ENCODE data around the gene FLYWCH1. TPM values are rescaled to one million over a fixed set of nuclear protein-coding genes. Genes with fewer than 3 reads are reported as not detected.

Gene FLYWCH1
- total and polyA plus RNA-seq, 2 of the 8 experiments (the other 6 are each of a cell fraction or from before 2014, with no cell fraction given) = 12.4 to 23.5 TPM

GRCh38 chr16:2905241-2905987, 6.3 kb upstream of the FLYWCH1 start (continued):
- no peak for TF ChIP-seq FOSL1 (IDR thresholded peaks at IDR 0.05; ENCODE audit: insufficient read depth, low read depth, low read length)
- TF ChIP-seq PHF8 (conservative IDR thresholded peaks at IDR 0.05; ENCODE audit: low read depth, low read length) = peak; percentile 83
- TF ChIP-seq, protein P1, sequence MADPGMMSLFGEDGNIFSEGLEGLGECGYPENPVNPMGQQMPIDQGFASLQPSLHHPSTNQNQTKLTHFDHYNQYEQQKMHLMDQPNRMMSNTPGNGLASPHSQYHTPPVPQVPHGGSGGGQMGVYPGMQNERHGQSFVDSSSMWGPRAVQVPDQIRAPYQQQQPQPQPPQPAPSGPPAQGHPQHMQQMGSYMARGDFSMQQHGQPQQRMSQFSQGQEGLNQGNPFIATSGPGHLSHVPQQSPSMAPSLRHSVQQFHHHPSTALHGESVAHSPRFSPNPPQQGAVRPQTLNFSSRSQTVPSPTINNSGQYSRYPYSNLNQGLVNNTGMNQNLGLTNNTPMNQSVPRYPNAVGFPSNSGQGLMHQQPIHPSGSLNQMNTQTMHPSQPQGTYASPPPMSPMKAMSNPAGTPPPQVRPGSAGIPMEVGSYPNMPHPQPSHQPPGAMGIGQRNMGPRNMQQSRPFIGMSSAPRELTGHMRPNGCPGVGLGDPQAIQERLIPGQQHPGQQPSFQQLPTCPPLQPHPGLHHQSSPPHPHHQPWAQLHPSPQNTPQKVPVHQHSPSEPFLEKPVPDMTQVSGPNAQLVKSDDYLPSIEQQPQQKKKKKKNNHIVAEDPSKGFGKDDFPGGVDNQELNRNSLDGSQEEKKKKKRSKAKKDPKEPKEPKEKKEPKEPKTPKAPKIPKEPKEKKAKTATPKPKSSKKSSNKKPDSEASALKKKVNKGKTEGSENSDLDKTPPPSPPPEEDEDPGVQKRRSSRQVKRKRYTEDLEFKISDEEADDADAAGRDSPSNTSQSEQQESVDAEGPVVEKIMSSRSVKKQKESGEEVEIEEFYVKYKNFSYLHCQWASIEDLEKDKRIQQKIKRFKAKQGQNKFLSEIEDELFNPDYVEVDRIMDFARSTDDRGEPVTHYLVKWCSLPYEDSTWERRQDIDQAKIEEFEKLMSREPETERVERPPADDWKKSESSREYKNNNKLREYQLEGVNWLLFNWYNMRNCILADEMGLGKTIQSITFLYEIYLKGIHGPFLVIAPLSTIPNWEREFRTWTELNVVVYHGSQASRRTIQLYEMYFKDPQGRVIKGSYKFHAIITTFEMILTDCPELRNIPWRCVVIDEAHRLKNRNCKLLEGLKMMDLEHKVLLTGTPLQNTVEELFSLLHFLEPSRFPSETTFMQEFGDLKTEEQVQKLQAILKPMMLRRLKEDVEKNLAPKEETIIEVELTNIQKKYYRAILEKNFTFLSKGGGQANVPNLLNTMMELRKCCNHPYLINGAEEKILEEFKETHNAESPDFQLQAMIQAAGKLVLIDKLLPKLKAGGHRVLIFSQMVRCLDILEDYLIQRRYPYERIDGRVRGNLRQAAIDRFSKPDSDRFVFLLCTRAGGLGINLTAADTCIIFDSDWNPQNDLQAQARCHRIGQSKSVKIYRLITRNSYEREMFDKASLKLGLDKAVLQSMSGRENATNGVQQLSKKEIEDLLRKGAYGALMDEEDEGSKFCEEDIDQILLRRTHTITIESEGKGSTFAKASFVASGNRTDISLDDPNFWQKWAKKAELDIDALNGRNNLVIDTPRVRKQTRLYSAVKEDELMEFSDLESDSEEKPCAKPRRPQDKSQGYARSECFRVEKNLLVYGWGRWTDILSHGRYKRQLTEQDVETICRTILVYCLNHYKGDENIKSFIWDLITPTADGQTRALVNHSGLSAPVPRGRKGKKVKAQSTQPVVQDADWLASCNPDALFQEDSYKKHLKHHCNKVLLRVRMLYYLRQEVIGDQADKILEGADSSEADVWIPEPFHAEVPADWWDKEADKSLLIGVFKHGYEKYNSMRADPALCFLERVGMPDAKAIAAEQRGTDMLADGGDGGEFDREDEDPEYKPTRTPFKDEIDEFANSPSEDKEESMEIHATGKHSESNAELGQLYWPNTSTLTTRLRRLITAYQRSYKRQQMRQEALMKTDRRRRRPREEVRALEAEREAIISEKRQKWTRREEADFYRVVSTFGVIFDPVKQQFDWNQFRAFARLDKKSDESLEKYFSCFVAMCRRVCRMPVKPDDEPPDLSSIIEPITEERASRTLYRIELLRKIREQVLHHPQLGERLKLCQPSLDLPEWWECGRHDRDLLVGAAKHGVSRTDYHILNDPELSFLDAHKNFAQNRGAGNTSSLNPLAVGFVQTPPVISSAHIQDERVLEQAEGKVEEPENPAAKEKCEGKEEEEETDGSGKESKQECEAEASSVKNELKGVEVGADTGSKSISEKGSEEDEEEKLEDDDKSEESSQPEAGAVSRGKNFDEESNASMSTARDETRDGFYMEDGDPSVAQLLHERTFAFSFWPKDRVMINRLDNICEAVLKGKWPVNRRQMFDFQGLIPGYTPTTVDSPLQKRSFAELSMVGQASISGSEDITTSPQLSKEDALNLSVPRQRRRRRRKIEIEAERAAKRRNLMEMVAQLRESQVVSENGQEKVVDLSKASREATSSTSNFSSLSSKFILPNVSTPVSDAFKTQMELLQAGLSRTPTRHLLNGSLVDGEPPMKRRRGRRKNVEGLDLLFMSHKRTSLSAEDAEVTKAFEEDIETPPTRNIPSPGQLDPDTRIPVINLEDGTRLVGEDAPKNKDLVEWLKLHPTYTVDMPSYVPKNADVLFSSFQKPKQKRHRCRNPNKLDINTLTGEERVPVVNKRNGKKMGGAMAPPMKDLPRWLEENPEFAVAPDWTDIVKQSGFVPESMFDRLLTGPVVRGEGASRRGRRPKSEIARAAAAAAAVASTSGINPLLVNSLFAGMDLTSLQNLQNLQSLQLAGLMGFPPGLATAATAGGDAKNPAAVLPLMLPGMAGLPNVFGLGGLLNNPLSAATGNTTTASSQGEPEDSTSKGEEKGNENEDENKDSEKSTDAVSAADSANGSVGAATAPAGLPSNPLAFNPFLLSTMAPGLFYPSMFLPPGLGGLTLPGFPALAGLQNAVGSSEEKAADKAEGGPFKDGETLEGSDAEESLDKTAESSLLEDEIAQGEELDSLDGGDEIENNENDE (IDR thresholded peaks at IDR 0.05; ENCODE audit: insufficient replicate concordance, low read length) = no peak
- TF ChIP-seq RBBP5 (IDR thresholded peaks at IDR 0.05; ENCODE audit: borderline replicate concordance, low read depth, low read length) = no peak
- TF ChIP-seq YY1 (IDR thresholded peaks at IDR 0.05; ENCODE audit: low read depth, low read length) = no peak
- TF ChIP-seq SIRT6 (IDR thresholded peaks at IDR 0.05; ENCODE audit: low read length) = no peak

All from H1 (cell line).